Activated T-cell treated with anti-CD3 and anti-CD28 coated beads for 48 hours (primary cell): ENCODE measurements around the gene CALB2.
A peak's percentile ranks its signal among the peaks of the same experiment; 100 is the strongest.
"Not testable (repeated sequence)": the region's sequence is repeated elsewhere in the genome, so short reads cannot be mapped to it uniquely, and the experiment has no call there.

Experiments used
- DNase-seq: peaks from one replicate; pipeline ENCODE4 v3.0.0-alpha.2; 2020; ENCODE audit warnings: low read depth

The CALB2 gene

GRCh38 chr16:71352963-71353460 is 5.5 kb upstream of the CALB2 start:
- no peak for DNase-seq

GRCh38 chr16:71353736-71354135 is 4.8 kb upstream of the CALB2 start:
- no peak for DNase-seq

DNA sequence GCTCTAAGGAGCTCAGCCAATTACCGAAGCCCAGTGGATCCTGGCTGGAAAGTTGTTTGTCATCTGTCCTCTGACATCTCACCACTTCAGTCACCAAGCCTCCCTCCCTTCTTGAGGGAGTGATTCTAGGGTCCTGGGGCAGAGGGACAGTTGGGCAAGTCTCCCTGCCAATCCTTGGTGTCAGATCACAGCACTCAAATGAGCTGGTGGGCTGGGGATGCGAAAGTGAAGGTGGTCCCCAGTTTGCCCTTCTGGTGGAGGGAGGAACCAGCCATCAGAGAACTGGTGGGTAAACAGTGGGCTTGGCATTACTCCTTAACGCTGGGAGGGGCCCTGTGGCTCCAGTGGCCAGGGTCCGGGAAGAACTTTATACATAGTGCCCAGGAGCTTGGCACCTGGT is 4.4 kb upstream of the CALB2 start:
- no peak for DNase-seq

- no peak for DNase-seq
These were observed 2.3 kb upstream of the CALB2 start for GRCh38 chr16:71356051-71356740.

GRCh38 chr16:71356936-71357335 is 1.6 kb upstream of the CALB2 start:
- DNase-seq: not testable (repeated sequence)

DNA sequence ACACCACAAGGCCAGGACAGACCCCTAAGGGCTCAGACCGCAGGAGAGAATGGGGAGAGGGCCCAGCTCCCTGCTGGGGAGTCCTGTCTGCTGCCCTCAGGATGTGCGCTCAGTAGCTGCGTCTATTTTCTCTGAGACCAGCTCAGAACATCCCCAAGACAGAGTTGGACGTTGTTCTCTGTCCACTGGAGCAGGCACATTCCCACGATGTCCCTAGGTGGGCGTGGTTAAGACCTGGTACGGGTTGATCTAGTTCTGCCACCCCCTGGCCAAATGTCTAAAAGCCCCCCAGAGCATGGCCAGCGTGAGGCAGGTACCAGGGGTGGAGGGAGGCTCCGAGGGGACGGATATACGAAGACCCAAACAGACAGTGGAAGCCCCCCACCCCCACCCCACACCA is 842 bp upstream of the CALB2 start:
- no peak for DNase-seq

DNA sequence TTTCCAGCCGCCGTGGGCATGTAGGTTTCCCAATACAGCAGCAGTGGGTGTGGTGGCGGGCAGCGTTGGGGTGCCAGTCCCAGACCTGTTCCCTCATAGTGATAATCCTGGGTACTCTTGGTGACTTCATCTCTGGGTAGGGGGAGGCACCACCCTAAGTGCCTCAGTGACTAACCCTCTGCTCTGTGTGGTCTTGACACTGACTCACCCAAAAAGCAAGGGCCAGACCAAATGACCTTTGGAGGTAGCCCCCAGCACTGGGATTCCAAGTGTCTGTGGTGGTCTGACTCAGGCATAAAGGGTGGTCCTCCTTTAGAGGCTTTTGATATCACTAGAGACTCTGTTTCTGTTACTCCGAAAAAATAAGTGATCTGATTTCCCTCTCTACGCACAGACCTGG is 908 bp downstream of the CALB2 start:
- DNase-seq: no peak

GRCh38 chr16:71360378-71360777 is 1.9 kb downstream of the CALB2 start:
- no peak for DNase-seq

DNA sequence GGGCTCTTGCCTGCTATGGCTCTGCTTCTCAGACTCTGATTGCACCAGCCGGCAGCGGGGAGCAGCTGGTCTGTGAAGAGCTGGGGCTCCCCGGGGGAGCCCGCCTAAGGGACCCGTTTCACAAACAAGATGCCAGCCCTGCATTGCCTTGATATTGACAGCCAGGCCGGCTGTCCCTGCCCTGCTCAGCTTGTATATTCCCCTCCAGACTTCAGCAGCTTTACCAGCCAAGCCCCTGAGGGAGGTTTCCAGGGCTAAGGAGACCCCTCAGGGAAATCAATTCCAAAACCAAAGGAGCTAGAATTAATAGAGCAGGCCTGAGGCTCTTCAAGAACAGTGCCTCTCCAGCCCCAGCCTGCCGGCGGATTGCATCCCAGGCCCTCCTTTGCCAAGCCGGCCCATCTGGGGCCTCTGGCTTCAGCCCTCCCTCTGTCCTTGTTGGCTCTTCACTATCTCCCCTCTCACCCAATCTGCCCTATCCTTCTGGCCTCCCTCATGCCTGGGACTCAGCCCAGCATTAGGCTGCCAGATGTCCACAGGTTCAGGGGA is 5.7 kb downstream of the CALB2 start:
- DNase-seq: no peak

- DNase-seq: no peak
These were observed 6.5 kb downstream of the CALB2 start for GRCh38 chr16:71365021-71365420.

DNA sequence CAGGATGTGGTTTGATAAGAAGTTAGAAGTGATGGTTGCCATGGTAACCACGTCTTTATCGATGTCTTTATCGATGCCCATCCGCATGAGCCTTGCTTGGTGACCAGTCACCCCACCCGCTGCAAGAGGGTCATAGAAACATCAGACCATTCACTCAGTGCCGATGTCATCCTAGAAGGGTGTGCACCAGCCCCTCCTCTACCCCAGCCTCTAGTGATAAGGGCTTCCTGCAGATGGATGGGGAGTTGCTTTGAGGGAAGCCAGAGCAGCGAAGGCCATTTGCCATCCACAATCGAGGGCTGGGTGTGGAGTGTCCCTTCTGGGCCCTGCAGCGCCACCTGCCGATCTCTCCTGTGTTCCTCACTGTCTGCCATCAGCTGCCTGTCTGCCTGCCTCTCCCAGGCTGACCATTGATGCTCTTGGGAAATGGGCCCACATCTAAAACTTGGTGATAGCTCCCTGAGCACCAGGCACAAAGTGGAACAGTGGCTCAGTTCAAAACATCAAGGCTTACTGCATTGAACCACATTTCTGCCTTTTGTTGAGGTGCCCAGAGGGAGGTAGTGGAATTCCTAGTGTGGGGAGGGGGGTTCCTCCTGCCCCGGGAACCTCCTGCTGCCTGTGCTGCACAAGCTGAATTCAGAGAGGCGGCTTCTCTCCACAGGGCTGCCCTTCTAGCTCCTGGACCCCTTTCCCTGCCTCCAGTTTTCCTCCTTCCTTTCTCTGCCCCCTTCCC is 8.9 kb downstream of the CALB2 start:
- peak; percentile 31 for DNase-seq

GRCh38 chr16:71368958-71369357 is 10.4 kb downstream of the CALB2 start:
- DNase-seq: no peak

GRCh38 chr16:71369494-71369893 is 11.0 kb downstream of the CALB2 start:
- DNase-seq: no peak

DNA sequence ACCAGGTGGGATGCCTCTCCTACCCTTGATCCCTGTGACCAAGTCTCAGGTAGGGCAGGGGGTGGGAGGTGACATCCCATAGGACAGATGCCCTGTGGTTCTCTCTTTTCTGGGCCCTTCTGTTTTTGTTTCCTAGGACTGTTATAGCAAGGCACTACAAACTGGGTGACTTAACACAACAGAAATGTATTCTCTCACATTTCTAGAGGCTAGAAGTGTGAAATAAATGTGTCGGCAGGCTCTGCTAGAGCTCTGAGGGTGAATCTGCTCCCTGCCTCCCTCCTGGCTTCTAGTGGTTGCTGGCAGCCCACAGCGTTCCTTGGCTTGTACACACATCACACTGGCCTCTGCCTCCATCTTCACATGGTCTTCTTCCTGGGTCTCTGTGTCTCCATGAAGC is 12.7 kb downstream of the CALB2 start:
- no peak for DNase-seq

DNA sequence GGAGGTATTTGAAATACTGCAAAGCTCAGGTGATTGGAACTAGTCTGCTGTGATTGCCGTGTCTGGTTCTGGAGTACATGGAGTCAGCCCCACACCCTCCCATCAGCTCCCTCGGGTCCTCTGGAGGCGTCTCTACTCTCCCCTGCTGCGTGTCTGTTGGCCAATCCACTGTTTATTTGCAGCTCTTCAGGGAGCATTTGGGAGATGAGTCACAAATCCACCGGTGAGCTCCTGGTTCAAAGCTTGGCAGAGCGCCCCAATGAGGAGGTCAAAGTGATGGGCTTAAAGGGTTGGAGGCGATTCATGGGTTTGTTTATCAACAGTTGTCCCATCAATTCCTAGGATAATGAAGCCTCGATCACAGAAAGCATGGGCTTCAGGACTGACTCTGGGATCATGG is 14.6 kb downstream of the CALB2 start:
- DNase-seq: no peak

- no peak for DNase-seq
These were observed 18.1 kb downstream of the CALB2 start for GRCh38 chr16:71376465-71377157.

- DNase-seq: no peak
These were observed 21.2 kb downstream of the CALB2 start for GRCh38 chr16:71379711-71380110.

DNA sequence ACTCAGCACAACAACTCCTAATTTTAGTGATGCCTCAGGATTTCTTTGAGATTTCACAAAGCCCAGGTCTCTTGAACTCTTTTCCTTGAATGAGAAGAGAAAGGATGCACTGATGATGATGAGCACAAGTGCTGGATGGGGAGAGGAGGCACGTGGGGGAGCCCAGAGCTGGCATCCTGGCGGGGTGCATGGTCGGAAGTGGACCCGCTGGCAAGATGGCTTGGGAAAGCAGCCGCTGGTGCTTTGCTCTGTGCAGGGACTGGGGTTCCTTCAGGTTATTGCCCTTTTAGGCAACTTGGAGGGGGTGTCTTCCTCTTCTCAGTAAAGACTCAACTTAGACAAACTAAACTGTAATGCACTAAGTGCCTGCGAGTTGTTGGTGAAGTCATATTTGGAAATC is 22.3 kb downstream of the CALB2 start:
- DNase-seq: no peak

- no peak for DNase-seq
These were observed 24.7 kb downstream of the CALB2 start for GRCh38 chr16:71383054-71383773.

DNA sequence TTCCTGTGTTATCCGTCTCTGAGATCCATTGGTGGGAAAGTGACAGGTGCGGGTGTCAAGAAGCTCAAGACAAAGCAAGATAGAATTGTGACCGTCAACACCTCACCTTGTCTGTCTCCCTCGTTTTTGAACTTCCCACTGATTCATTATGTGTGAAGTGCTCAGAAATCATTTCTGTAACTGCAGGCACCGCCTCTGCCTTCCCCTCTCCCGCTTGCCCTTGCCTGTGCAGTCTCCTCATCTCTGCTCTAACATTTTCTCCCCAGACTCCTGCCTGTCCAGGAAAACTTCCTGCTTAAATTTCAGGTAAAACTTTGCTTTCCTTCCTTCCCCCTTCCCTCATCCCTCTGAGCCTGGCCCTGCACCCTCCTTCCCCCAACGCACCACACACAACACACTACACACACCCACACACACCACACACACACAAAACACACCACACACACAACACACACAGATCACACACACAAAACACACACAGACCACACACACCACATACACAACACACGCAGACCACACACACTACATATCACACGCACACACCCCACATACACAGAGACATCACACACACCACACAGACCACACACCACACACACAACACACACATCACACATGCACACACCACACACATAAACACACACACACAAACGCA is 25.7 kb downstream of the CALB2 start:
- no peak for DNase-seq

GRCh38 chr16:71387045-71387871 is 28.7 kb downstream of the CALB2 start:
- DNase-seq: no peak
